CD14-positive monocyte (primary cell): ENCODE data around the gene PRKCA. TPM values are rescaled to one million over a fixed set of nuclear protein-coding genes. Genes with fewer than 3 reads are reported as not detected.

Experiments
- DNase-seq, 3 donors: peaks; one replicate each; pipeline ENCODE4 v3.0.0-alpha.2; 2011 to 2022
- H2AFZ ChIP-seq: 2 replicates; pipeline ENCODE4 v1.6.0; 2012; ENCODE audit warnings: mild to moderate bottlenecking, low read depth, low read length, inconsistent platforms; ENCODE audit not compliant: insufficient read depth, poor library complexity, severe bottlenecking
- H3K27ac ChIP-seq, 2 donors: 1 replicate in 1 of 2; 2 replicates in 1 of 2; pipeline ENCODE4 v1.5.1; 2012 to 2013; ENCODE audit warnings: low read length in 2 of 2, control low read depth in 1 of 2, inconsistent platforms in 1 of 2, low read depth in 1 of 2, mild to moderate bottlenecking in 1 of 2
- H3K27me3 ChIP-seq, 2 donors: one replicate each; pipeline versions ENCODE4 v1.6.0 to v1.6.1; 2011 to 2013; ENCODE audit warnings: low read length in 2 of 2; ENCODE audit not compliant: control insufficient read depth in 2 of 2, insufficient read depth in 2 of 2
- H3K36me3 ChIP-seq, 2 donors: replicated peaks in 1 of 2; 1 replicate in 1 of 2; 2 replicates in 1 of 2; pipeline versions ENCODE4 v1.5.1 to v1.6.1; 2012 to 2013; ENCODE audit warnings: low read length in 2 of 2, control low read depth in 1 of 2, inconsistent platforms in 1 of 2, mild to moderate bottlenecking in 1 of 2; ENCODE audit not compliant: insufficient read depth in 2 of 2, control insufficient read depth in 1 of 2
- H3K4me1 ChIP-seq, 2 donors: 1 replicate in 1 of 2; 2 replicates in 1 of 2; pipeline versions ENCODE4 v1.5.1 to v1.6.1; 2012 to 2013; ENCODE audit warnings: low read length in 2 of 2, control low read depth in 1 of 2, inconsistent platforms in 1 of 2, mild to moderate bottlenecking in 1 of 2, moderate library complexity in 1 of 2; ENCODE audit not compliant: insufficient read depth in 2 of 2, control insufficient read depth in 1 of 2
- H3K4me2 ChIP-seq: replicated peaks from 2 replicates; pipeline ENCODE3; 2012; ENCODE audit warnings: low read length, moderate library complexity, mild to moderate bottlenecking; ENCODE audit not compliant: poor library complexity, severe bottlenecking; ENCODE audit errors: extremely low read depth
- H3K4me3 ChIP-seq, 3 experiments: fragments of 200-600 bp in 1 of 3; sonication (generic) in 1 of 3; replicated peaks in 1 of 3; 1 replicate in 2 of 3; 2 replicates in 1 of 3; pipeline ENCODE4 v1.5.1; 2011 to 2013; ENCODE audit warnings: low read length in 3 of 3, mild to moderate bottlenecking in 3 of 3, control low read depth in 2 of 3, low read depth in 2 of 3, inconsistent platforms in 1 of 3, moderate library complexity in 1 of 3
- H3K79me2 ChIP-seq: 2 replicates; pipeline ENCODE4 v1.6.0; 2012; ENCODE audit warnings: mild to moderate bottlenecking, control low read depth, inconsistent platforms, low read length, moderate library complexity; ENCODE audit not compliant: insufficient read depth
- H3K9ac ChIP-seq: 2 replicates; pipeline ENCODE4 v1.6.0; 2017; ENCODE audit warnings: low read length, mild to moderate bottlenecking; ENCODE audit not compliant: insufficient read depth, poor library complexity, severe bottlenecking
- H3K9me3 ChIP-seq, 2 donors: replicated peaks in 1 of 2; 1 replicate in 1 of 2; 2 replicates in 1 of 2; pipeline versions ENCODE4 v1.5.1 to v1.6.1; 2012 to 2013; ENCODE audit warnings: low read length in 2 of 2, control low read depth in 1 of 2; ENCODE audit not compliant: control insufficient read depth in 1 of 2, insufficient read depth in 1 of 2
- H4K20me1 ChIP-seq: 2 replicates; pipeline ENCODE4 v1.6.0; 2012; ENCODE audit warnings: mild to moderate bottlenecking, low read length, control low read depth, moderate library complexity; ENCODE audit not compliant: insufficient read depth
- H3K27ac Mint-ChIP-seq, 7 donors: one replicate each; pipeline ENCODE4 v1.8.0; 2020; ENCODE audit warnings: mild to moderate bottlenecking in 7 of 7, mixed read lengths in 7 of 7, moderate library complexity in 6 of 7, inconsistent platforms in 2 of 7
- H3K27me3 Mint-ChIP-seq, 3 donors: one replicate each; pipeline ENCODE4 v1.8.0; 2021 to 2022; ENCODE audit warnings: low read depth in 3 of 3, mild to moderate bottlenecking in 3 of 3, mixed read lengths in 3 of 3, moderate library complexity in 3 of 3, inconsistent platforms in 1 of 3
- H3K36me3 Mint-ChIP-seq, 2 donors: one replicate each; pipeline ENCODE4 v1.8.0; 2020; ENCODE audit warnings: mixed read lengths in 2 of 2, inconsistent platforms in 1 of 2, mild to moderate bottlenecking in 1 of 2
- H3K4me1 Mint-ChIP-seq: one replicate; pipeline ENCODE4 v1.8.0; 2020; ENCODE audit warnings: mild to moderate bottlenecking, mixed read lengths
- H3K4me3 Mint-ChIP-seq, 2 donors: one replicate each; pipeline ENCODE4 v1.8.0; 2020; ENCODE audit warnings: mild to moderate bottlenecking in 2 of 2, mixed read lengths in 2 of 2, moderate library complexity in 1 of 2
- H3K9me3 Mint-ChIP-seq, 7 donors: one replicate each; pipeline ENCODE4 v1.8.0; 2020 to 2022; ENCODE audit warnings: mixed read lengths in 7 of 7, mild to moderate bottlenecking in 6 of 7, moderate library complexity in 6 of 7, inconsistent platforms in 2 of 7
- WGBS: methylation state at CpG from one replicate; pipeline ENCODE4 v1.1.5; 2013; ENCODE audit warnings: missing lambda C conversion rate; ENCODE audit not compliant: insufficient coverage; 5-methylcytosine and 5-hydroxymethylcytosine counted together
- intact Hi-C, 2 donors: fragments of 100-400 bp; cut with micrococcal nuclease; formaldehyde crosslinking; loops; one replicate each; pipeline versions ENCODE4 v1.15.0 to v1.15.1; 2023
- polyA plus RNA-seq, 3 donors: library from polyadenylated mRNA; depleted of rRNA in 1 of 3; unstranded in 2 of 3; stranded (reverse) in 1 of 3; fragments of 300-500 nt in 2 of 3; fragments of >200 nt in 1 of 3; fragmentation: Illumina TruSeq in 2 of 3; gene quantifications; 1 replicate in 2 of 3; 2 replicates in 1 of 3; pipeline ENCODE4 v1.2.3, GENCODE V29; 2012 to 2021
- TF ChIP-seq, protein P1 (sequence below): fragments of 200-600 bp; IDR thresholded peaks from one replicate; pipeline ENCODE4 v1.8.0; 2022; ENCODE audit warnings: antibody characterized with exemption, mild to moderate bottlenecking

PRKCA gene
- polyA plus RNA-seq, 3 donors = 0.22 to 7.1 (median 0.30) TPM

- Mint-ChIP-seq H3K27me3 (peaks cover 0 to 5% (median 2%) of the 10 kb centered on the region in 3 donors), H3K36me3 (peaks cover under 1 to 1% of the 10 kb centered on the region in 2 donors), H3K4me3 (no peak overlapping the region), H3K4me1 (peaks cover 11% of the 10 kb centered on the region), H3K27ac (no peak overlapping the region), H3K9me3 (no peaks in the 10 kb centered on the region)
- no peak overlapping the region for H3K27ac ChIP-seq
- DNase-seq = no peak
- H2AFZ ChIP-seq = no peak overlapping the region
- H3K4me1 ChIP-seq = peaks cover 0 to 8% of the 10 kb centered on the region in 2 donors
- intact Hi-C loops = no loop called here
- TF ChIP-seq, protein P1, sequence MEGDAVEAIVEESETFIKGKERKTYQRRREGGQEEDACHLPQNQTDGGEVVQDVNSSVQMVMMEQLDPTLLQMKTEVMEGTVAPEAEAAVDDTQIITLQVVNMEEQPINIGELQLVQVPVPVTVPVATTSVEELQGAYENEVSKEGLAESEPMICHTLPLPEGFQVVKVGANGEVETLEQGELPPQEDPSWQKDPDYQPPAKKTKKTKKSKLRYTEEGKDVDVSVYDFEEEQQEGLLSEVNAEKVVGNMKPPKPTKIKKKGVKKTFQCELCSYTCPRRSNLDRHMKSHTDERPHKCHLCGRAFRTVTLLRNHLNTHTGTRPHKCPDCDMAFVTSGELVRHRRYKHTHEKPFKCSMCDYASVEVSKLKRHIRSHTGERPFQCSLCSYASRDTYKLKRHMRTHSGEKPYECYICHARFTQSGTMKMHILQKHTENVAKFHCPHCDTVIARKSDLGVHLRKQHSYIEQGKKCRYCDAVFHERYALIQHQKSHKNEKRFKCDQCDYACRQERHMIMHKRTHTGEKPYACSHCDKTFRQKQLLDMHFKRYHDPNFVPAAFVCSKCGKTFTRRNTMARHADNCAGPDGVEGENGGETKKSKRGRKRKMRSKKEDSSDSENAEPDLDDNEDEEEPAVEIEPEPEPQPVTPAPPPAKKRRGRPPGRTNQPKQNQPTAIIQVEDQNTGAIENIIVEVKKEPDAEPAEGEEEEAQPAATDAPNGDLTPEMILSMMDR = no peak
- no peaks in the 10 kb centered on the region for H3K36me3 ChIP-seq
- no peak overlapping the region for H3K4me2 ChIP-seq
- H3K4me3 ChIP-seq = no peak overlapping the region
- no peaks in the 10 kb centered on the region for H3K79me2 ChIP-seq
- H3K27me3 ChIP-seq = no peaks in the 10 kb centered on the region
- no peak overlapping the region for H3K9ac ChIP-seq
- H3K9me3 ChIP-seq = no peaks in the 10 kb centered on the region
- WGBS = no CpG with 5 or more reads among the region's 3 CpGs
- no peaks in the 10 kb centered on the region for H4K20me1 ChIP-seq
Measured at GRCh38 chr17:66629762-66630161, 327.3 kb downstream of the PRKCA start.

DNA sequence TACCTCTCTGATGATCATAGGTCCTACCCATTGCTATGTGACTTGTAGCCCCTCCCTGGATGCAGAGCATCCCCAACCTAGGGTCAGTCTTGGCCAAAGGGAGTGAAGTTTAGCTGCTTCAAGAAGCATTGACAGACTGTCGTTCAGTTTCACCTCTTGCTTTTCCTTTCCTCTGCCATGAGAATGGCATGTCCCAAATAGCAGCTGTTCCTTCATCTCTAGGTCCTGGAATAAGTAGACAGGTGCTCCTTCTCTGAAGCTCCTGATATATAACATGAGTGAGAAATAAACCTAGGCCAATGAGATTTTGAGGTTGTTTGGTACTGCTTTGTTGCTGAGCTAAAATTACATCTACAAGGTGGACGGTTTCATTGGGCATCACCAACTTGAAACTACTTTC is 328.0 kb downstream of the PRKCA start:
- H3K27me3 Mint-ChIP-seq = peaks cover 0 to 5% (median 2%) of the 10 kb centered on the region in 3 donors
- no peak overlapping the region for H3K9ac ChIP-seq
- H3K36me3 ChIP-seq = no peaks in the 10 kb centered on the region
- H3K36me3 Mint-ChIP-seq = peaks cover 3 to 4% of the 10 kb centered on the region in 2 donors
- H3K4me3 ChIP-seq = no peak overlapping the region
- H3K79me2 ChIP-seq = no peaks in the 10 kb centered on the region
- H3K27ac ChIP-seq = no peak overlapping the region
- no CpG with 5 or more reads among the region's 2 CpGs for WGBS
- DNase-seq = no peak
- TF ChIP-seq, protein P1 = no peak
- no peaks in the 10 kb centered on the region for H3K27me3 ChIP-seq
- H2AFZ ChIP-seq = no peak overlapping the region
- H4K20me1 ChIP-seq = no peaks in the 10 kb centered on the region
- H3K4me1 Mint-ChIP-seq = peaks cover 11% of the 10 kb centered on the region
- H3K9me3 Mint-ChIP-seq = no peaks in the 10 kb centered on the region
- H3K27ac Mint-ChIP-seq = no peak overlapping the region
- intact Hi-C loops = no loop called here
- no peak overlapping the region for H3K4me3 Mint-ChIP-seq
- H3K4me2 ChIP-seq = no peak overlapping the region
- no peaks in the 10 kb centered on the region for H3K9me3 ChIP-seq
- peaks cover 0 to 8% of the 10 kb centered on the region in 2 donors for H3K4me1 ChIP-seq
